Common myeloid progenitor, CD34-positive (primary cell): ENCODE measurements around the gene CLMP.

ENCODE experiments used
- CTCF ChIA-PET: fragments of 350-600 bp; sonication (Branson Sonifier 250); formaldehyde crosslinking; loops from one replicate; lab custom pipeline; 2021; ENCODE audit warnings: antibody characterized with exemption; lab: Charles Lee
- POLR2A ChIA-PET: fragments of 350-600 bp; sonication (Branson Sonifier 250); formaldehyde crosslinking; loops from one replicate; lab custom pipeline; 2021; ENCODE audit warnings: antibody characterized with exemption; lab: Charles Lee
- DNase-seq, 3 donors: peaks; one replicate each; pipeline versions ENCODE4 v3.0.0 to v3.0.0-alpha.2; 2013
- H3K27ac ChIP-seq, 2 experiments: 1 replicate in 1 of 2; 2 replicates in 1 of 2; pipeline ENCODE4 v1.7.0; 2013; ENCODE audit warnings: inconsistent platforms in 2 of 2, low read length in 2 of 2, mild to moderate bottlenecking in 2 of 2, low read depth in 1 of 2, moderate library complexity in 1 of 2; ENCODE audit not compliant: severe bottlenecking in 2 of 2, insufficient read depth in 1 of 2, poor library complexity in 1 of 2
- H3K27me3 ChIP-seq, 5 experiments: replicated peaks in 2 of 5; 1 replicate in 3 of 5; 2 replicates in 2 of 5; pipeline versions ENCODE4 v1.6.1 to v1.7.0; 2013; ENCODE audit warnings: low read length in 4 of 5, mild to moderate bottlenecking in 2 of 5, moderate library complexity in 2 of 5, inconsistent platforms in 1 of 5; ENCODE audit not compliant: insufficient read depth in 5 of 5, control insufficient read depth in 4 of 5
- H3K36me3 ChIP-seq, 4 experiments: 1 replicate in 2 of 4; 2 replicates in 2 of 4; pipeline versions ENCODE4 v1.6.1 to v1.7.0; 2013; ENCODE audit warnings: low read length in 3 of 4, control low read depth in 1 of 4, mild to moderate bottlenecking in 1 of 4; ENCODE audit not compliant: control insufficient read depth in 4 of 4, insufficient read depth in 4 of 4
- H3K4me1 ChIP-seq, 4 experiments: 1 replicate in 3 of 4; 2 replicates in 1 of 4; pipeline versions ENCODE4 v1.6.1 to v1.7.1; 2013; ENCODE audit warnings: low read length in 3 of 4, mild to moderate bottlenecking in 3 of 4, control low read depth in 1 of 4, inconsistent platforms in 1 of 4, moderate library complexity in 1 of 4; ENCODE audit not compliant: control insufficient read depth in 4 of 4, insufficient read depth in 4 of 4; ENCODE audit errors: control extremely low read depth in 1 of 4
- H3K4me3 ChIP-seq, 7 experiments: 1 replicate in 4 of 7; 2 replicates in 3 of 7; pipeline versions ENCODE4 v1.5.1 to v1.7.0; 2013; ENCODE audit warnings: mild to moderate bottlenecking in 7 of 7, low read length in 6 of 7, moderate library complexity in 6 of 7, inconsistent platforms in 2 of 7, low read depth in 2 of 7, control low read depth in 1 of 7; ENCODE audit not compliant: insufficient read depth in 4 of 7, control insufficient read depth in 1 of 7; ENCODE audit errors: extremely low read depth in 1 of 7
- H3K9me3 ChIP-seq, 5 experiments: 1 replicate in 4 of 5; 2 replicates in 1 of 5; pipeline versions ENCODE4 v1.6.1 to v1.7.1; 2013; ENCODE audit warnings: low read length in 4 of 5, mild to moderate bottlenecking in 2 of 5, inconsistent platforms in 1 of 5, low read depth in 1 of 5, moderate library complexity in 1 of 5; ENCODE audit not compliant: control insufficient read depth in 4 of 5, insufficient read depth in 2 of 5; ENCODE audit errors: control extremely low read depth in 1 of 5
- WGBS: methylation state at CpG from one replicate; pipeline ENCODE4 v1.1.5; 2013; ENCODE audit not compliant: insufficient coverage; 5-methylcytosine and 5-hydroxymethylcytosine counted together

Gene CLMP

DNA sequence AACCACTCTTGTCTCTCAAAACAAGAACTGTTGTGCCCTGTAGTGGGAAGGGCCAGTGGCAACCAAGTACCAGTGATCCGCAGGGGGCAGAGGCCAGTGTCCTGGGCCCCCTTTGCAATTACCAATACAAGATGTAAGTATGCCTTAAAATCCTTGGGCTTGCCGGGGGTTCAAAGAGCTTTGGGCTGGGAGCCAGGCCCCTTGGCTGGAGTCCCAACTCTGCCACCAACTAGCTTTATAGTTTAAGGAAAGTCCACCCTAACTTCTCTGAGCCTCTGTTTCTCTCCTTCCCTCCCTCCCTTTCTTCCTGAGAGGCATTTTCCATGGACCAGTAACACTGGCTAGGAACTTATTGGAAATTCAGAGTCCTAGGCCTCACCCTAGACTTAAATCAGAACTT is 15.5 kb downstream of the CLMP start:
- peaks cover 0 to 4% (median 0%) of the 10 kb centered on the region in 4 experiments for H3K4me1 ChIP-seq
- H3K27me3 ChIP-seq = peaks cover 0 to 5% (median 0%) of the 10 kb centered on the region in 5 experiments
- CTCF ChIA-PET = interaction anchor here (0.6 to 1.6 kb wide), 3 partner anchors 60 to 69 kb away, joined by 3 to 4 read pairs (median 4); no protein-coding TSS in a partner anchor
- no peak for DNase-seq
- H3K9me3 ChIP-seq = no peaks in the 10 kb centered on the region
- no peak overlapping the region for H3K4me3 ChIP-seq
- POLR2A ChIA-PET = no interaction called here
- WGBS = 83% methylated on average over 1 of the region's 2 CpGs
- H3K27ac ChIP-seq = no peak overlapping the region
- H3K36me3 ChIP-seq = no peaks in the 10 kb centered on the region

DNA sequence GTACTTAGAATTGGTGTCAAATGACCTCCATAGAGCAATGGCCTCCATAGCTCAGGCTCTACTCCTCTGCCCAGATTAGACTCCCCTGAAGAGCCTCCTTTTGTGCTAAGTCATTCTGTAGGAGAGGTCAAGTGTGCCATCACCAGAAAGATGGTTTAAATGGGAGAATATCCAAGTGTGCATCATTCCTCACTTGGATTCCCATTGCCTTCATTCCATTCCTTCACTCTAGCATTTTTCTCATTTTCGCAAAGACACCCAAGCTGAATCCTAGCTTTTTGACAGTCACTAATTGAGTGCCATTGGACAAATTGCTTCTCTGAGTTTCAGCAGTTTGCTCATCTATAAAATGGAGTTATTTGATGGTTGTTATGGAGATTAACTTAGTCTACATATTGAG is 16.9 kb downstream of the CLMP start:
- Histone ChIP-seq H3K4me3 (no peak overlapping the region), H3K27me3 (peaks cover 0 to 5% (median 0%) of the 10 kb centered on the region in 5 experiments), H3K27ac (no peak overlapping the region), H3K9me3 (no peaks in the 10 kb centered on the region), H3K36me3 (no peaks in the 10 kb centered on the region), H3K4me1 (peaks cover 0 to 4% (median 0%) of the 10 kb centered on the region in 4 experiments)
- ChIA-PET POLR2A (no interaction called here), CTCF (interaction anchor here (0.9 kb wide), 1 partner anchor 28 kb away, joined by 3 read pairs; no protein-coding TSS in a partner anchor)
- WGBS = no CpG with 5 or more reads among the region's 1 CpG
- DNase-seq = no peak

DNA sequence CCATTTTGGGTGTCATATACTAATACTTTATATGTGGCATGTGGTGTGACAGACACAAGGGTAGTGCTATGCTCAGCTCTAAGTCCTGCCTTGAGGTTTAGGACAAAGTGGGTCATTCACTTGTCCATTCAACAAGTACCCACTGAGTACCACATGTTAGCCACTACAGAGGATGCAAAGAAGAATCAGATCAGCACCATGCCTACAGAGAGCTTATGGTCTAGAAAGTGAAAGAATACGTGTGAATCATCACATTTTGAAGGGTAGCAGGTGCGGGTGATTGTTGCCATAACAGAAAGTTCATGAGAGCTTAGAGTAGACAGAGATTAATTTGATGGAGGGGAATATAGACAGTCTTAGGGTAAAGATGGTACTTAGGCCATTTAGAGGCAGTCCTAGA is 18.3 kb downstream of the CLMP start:
- Histone ChIP-seq H3K9me3 (no peaks in the 10 kb centered on the region), H3K27me3 (peaks cover 0 to 2% (median 0%) of the 10 kb centered on the region in 5 experiments), H3K4me1 (peaks cover 0 to 4% (median 0%) of the 10 kb centered on the region in 4 experiments), H3K4me3 (no peak overlapping the region), H3K36me3 (no peaks in the 10 kb centered on the region), H3K27ac (no peak overlapping the region)
- ChIA-PET CTCF (interaction anchor here (0.9 to 1.5 kb wide), 3 partner anchors 9 to 70 kb away, joined by 3 to 5 read pairs (median 3); no protein-coding TSS in a partner anchor), POLR2A (no interaction called here)
- no peak for DNase-seq
- 100% methylated on average over 2 of the region's 2 CpGs for WGBS

DNA sequence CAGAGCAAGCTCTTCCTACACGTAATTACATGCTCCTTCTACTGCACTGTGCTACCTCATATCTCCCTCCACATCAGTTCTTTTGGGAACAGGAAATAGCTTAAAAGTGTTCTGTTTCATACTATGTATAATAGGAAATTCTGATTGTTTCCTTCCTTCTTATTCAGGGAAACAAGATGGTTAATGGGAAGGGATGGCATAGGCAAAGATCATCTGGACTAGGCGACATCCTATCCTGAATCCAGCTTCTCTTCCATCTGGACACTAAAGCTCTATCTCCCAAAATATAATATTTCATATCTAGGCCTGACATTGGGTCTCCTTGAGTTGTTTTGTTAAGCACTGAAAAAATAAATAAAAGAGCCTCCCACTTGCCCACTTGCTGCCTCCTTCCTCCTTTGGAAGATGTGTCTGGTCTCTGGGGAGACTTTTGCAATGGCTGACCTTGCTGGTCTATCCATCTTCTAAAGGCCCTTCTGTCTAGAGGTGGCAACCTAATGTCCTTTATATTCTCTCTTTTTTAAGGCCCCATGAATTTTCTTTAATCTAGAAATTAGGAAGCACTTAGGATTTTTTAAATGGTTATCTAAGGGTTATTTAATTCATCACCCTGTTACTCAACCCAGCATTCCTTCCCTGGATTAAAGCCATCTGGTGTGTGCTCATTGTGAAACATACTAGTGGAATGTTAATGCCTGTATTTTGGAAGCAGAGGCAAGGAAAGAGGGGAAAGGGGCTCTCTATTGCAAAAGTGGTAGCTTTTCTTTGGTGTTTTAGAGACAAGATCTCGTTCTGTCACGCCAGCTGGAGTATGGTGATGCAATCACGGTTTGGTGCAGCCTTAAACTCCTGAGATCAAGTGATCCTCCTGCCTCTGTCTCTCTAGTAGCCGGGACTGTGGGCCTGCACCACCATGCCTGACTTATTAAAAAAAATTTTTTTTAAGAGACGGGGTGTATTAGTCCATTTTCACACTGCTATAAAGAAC is 20.6 kb downstream of the CLMP start:
- H3K36me3 ChIP-seq = no peaks in the 10 kb centered on the region
- POLR2A ChIA-PET = no interaction called here
- H3K4me1 ChIP-seq = peaks cover 0 to 4% (median 0%) of the 10 kb centered on the region in 4 experiments
- H3K4me3 ChIP-seq = no peak overlapping the region
- DNase-seq = no peak
- 67% methylated on average over 3 of the region's 7 CpGs for WGBS
- H3K27ac ChIP-seq = no peak overlapping the region
- H3K9me3 ChIP-seq = no peaks in the 10 kb centered on the region
- CTCF ChIA-PET = interaction anchor here (1.1 to 1.9 kb wide), 3 partner anchors 9 to 12 kb away, joined by 3 to 6 read pairs (median 3); no protein-coding TSS in a partner anchor
- H3K27me3 ChIP-seq = no peaks in the 10 kb centered on the region

GRCh38 chr11:123173856-123174186 is 21.2 kb downstream of the CLMP start:
- Histone ChIP-seq H3K36me3 (no peaks in the 10 kb centered on the region), H3K27ac (no peak overlapping the region), H3K4me3 (no peak overlapping the region), H3K4me1 (peaks cover 0 to 4% (median 0%) of the 10 kb centered on the region in 4 experiments), H3K9me3 (no peaks in the 10 kb centered on the region), H3K27me3 (no peaks in the 10 kb centered on the region)
- POLR2A ChIA-PET = no interaction called here
- DNase-seq = no peak
- CTCF ChIA-PET = interaction anchor here (1.0 to 1.9 kb wide), 4 partner anchors 9 to 12 kb away, joined by 3 to 6 read pairs (median 3); no protein-coding TSS in a partner anchor
- WGBS = 100% methylated on average over 2 of the region's 3 CpGs

- H3K4me1 ChIP-seq = peaks cover 0 to 4% (median 0%) of the 10 kb centered on the region in 4 experiments
- H3K4me3 ChIP-seq = no peak overlapping the region
- no peaks in the 10 kb centered on the region for H3K36me3 ChIP-seq
- no peaks in the 10 kb centered on the region for H3K9me3 ChIP-seq
- DNase-seq = no peak
- POLR2A ChIA-PET = interaction anchor here (0.7 kb wide), 1 partner anchor 18 kb away, joined by 3 read pairs; no protein-coding TSS in a partner anchor
- CTCF ChIA-PET = interaction anchor here (1.0 to 1.9 kb wide), 4 partner anchors 8 to 12 kb away, joined by 3 to 6 read pairs (median 3); no protein-coding TSS in a partner anchor
- 93% methylated on average over 3 of the region's 4 CpGs for WGBS
- H3K27ac ChIP-seq = no peak overlapping the region
- H3K27me3 ChIP-seq = no peaks in the 10 kb centered on the region
These were observed 21.8 kb downstream of the CLMP start for GRCh38 chr11:123173040-123173855.
